Right ventricle myocardium superior (tissue), 1 donor: ENCODE measurements around the gene LMBRD1. TPM values are rescaled to one million over a fixed set of nuclear protein-coding genes. Genes with fewer than 3 reads are reported as not detected.
"Not testable (repeated sequence)": the region's sequence is repeated elsewhere in the genome, so short reads cannot be mapped to it uniquely, and the experiment has no call there.

Source experiments
- ATAC-seq: fragments of 200-7000 bp; cut with Tn5 transposase; one replicate; pipeline ENCODE4 v1.9.1; 2020; ENCODE audit warnings: mild to moderate bottlenecking; ENCODE audit not compliant: poor library complexity
- DNase-seq: peaks from one replicate; pipeline ENCODE4 v3.0.0-alpha.2; 2020
- intact Hi-C: fragments of 100-400 bp; cut with DNase I; formaldehyde crosslinking; loops from one replicate; pipeline ENCODE4 v1.11.2; 2022
- long read RNA-seq: library from polyadenylated mRNA; unstranded; transcript quantifications from one replicate; pipeline ENCODE4 v2.0.0, GENCODE V29; 2021
- total RNA-seq: library from RNA; stranded (reverse); fragmentation: NEBNext Ultra II Directional; extraction: Animal tissue kit (Norgen Biotek cat#: 25700); gene quantifications from one replicate; pipeline ENCODE4 v1.2.1, GENCODE V29; 2021
- donor health status: DM: no; HTN: yes; CAD: no; lungs with severe emphysema.

The LMBRD1 gene
- total RNA-seq: 46.3 TPM
- long read RNA-seq, transcript LMBRD1-202 (16 exons, 2,264 nt): major isoform, 98 of 105 reads
- long read RNA-seq, partial matches to known transcripts: 0 of 105 reads
- long read RNA-seq, other reads (novel, unspliced or antisense): 4 of 105 reads

DNA sequence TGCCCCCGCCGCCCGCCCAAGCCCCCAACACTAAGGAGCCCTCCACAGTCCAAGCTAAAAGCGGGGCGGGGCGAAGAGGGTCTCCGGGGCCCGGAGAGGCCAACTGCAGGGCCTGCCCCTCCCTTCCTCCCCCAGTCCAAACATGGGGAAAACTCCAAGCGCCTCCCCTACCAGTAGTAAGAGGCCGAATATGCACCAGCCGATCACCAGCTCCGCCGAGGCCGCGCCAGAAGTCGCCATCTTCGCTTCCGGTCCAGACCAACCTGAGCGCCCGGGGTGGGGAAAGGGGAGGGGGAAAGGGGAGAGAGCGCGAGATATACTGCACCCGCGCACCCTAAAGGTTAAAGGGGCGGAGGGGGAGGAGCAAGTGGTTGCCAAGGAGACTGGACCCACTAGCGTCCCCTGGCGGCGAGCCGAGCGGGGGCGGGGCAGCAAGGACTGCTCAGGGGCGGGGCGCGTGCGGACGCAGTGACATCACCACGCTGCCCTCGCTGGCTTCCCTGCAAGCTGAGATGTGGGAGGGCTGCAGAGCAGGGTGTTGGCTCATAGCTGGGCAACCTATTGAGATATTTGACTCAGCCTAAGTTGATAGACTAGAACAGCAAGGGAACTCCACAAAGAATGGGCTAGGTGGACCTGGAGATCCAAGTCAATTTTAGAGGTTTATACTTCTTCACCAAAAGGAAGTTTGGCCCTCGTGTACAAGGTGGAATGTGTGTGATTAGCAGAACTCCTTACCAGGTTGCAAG lies at the start of gene LMBRD1:
TSS of gene LMBRD1 (minus strand) at position 369 of the 749 bp plus-strand sequence. CDS start at position 240, 129 bp downstream.
- ATAC-seq: peak; percentile 97
- intact Hi-C loops: no loop called here
- DNase-seq: peak; percentile 99

GRCh38 chr6:69846312-69846711 lies 49.5 kb upstream of the LMBRD1 start:
- intact Hi-C loops: no loop called here
- ATAC-seq (no peak), DNase-seq (no peak)

DNA sequence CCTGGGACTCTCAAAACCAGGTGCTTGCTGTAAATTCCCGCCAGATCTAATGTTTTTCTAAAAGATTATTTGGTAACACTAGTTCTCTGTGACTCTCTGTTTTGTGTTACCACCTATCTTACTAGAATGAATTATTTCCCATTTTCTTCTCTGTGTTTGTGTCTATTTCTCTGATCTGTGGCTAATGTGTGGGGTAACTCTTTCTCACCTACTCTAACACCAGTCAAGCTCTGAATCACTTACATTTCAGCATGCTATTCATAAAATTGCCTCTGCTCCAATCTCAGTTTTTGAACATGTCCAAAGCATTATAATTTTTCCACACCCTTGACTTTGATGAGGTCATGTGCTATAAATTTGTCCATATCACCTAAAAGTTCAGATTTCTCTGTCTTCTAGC lies 46.4 kb upstream of the LMBRD1 start:
- ATAC-seq (no peak), DNase-seq (no peak)
- intact Hi-C loops: no loop called here

- ATAC-seq: no peak
- intact Hi-C loops: no loop called here
Measured at GRCh38 chr6:69841862-69842261, 45.1 kb upstream of the LMBRD1 start.

GRCh38 chr6:69835414-69836179 lies 38.8 kb upstream of the LMBRD1 start:
- ATAC-seq (peak; percentile 56), DNase-seq (no peak)
- intact Hi-C loops: loop anchor here (2.0 kb wide), 1 partner anchor 273 kb away; no protein-coding TSS in a partner anchor

More at GRCh38 chr6:69841862-69842261, 45.1 kb upstream of the LMBRD1 start:
- no peak for DNase-seq

DNA sequence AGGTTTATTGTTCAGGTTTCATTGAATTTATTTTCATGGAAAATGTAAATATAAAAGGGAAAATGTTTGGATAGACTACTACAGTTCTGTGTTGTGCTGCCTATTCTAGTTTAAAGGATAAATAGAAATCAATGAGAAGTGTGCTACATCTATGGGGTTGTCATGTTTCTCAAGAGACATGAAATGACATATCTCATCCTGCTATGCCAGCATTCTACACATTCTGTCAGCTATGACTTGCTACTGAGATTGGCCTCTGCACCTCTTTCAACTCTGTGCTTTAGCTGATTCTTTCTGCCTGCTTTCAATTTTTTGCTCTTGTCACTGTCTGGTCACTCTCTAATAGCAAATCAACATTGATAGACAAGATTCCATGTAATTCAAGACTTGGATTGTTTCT lies 35.7 kb upstream of the LMBRD1 start:
- DNase-seq (no peak), ATAC-seq (no peak)
- intact Hi-C loops: no loop called here

DNA sequence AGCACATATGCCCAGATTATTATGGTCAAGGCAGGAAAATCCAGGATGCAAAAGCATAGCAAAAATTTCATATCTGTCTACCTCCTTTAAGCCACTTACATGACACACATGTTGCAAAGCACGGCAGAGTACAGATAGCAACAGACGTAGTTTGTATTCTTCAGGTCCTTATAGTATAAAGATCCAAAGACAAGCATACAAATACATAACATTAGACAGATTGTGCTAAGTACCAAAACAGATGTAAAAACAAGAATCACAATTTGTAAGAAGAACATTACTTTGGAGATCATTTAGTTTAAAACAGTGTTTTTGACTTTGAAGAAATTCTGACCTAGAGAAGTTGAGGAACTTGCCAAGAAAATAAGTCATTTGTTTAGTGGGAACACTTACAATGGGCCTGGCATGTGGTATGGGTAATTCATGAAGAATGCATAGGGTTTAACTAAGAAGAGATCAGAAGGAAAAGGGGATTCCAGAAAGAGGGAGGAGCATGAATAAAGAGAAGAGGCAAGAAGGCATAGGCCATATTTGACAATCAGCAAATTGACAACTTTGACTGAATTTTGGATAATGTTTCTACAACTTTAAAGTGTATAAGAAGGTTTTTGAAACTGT lies 30.6 kb upstream of the LMBRD1 start:
- DNase-seq (no peak), ATAC-seq (no peak)
- intact Hi-C loops: no loop called here

DNA sequence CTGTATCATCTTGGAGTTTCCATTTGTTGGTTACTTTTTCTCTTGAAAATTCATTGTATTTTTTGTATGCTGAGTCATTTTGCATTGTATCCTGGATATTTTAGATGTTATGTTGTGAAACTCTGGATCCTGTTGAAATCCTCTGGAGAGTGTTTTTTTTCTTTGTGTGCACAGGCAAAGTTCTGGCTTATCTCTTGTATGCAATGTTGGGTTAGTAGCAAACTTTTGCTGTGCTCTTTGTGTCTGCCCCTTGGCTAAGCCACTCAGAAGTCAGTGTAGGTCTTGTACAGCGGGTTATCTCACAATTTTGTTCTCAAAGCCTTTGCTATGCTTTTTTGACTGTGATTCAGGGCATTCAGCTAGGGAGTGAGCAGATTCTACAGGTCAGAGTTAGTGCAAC lies 29.1 kb upstream of the LMBRD1 start:
- intact Hi-C loops: no loop called here
- no peak for DNase-seq
- no peak for ATAC-seq

- ATAC-seq, intact Hi-C loops, DNase-seq: not testable (repeated sequence)
Measured at GRCh38 chr6:69824355-69824754, 27.5 kb upstream of the LMBRD1 start.

- ATAC-seq (no peak), DNase-seq (no peak)
- intact Hi-C loops: no loop called here
Measured at GRCh38 chr6:69820438-69820837, 23.6 kb upstream of the LMBRD1 start.

- ATAC-seq: no peak
- DNase-seq: no peak
- intact Hi-C loops: no loop called here
Measured at GRCh38 chr6:69820018-69820417, 23.2 kb upstream of the LMBRD1 start.

DNA sequence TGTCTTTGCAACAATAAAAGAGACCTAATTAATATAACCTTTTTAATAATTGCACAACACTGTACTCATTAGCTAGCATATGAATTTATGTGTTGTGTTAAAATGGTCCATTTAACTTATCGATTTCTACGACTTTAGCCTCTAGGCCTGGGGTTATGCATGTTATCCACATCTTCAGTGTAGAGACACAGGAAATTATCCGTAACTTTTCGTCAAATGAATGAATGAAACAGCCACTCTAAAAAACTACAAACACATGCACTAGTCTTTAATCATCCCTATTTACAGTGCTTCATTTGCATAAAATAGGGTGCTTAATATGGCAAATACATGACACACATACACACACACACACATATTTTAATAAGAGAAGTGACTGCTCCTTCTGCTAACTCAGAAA lies 22.3 kb upstream of the LMBRD1 start:
- DNase-seq: no peak
- intact Hi-C loops: no loop called here
- ATAC-seq: no peak

DNA sequence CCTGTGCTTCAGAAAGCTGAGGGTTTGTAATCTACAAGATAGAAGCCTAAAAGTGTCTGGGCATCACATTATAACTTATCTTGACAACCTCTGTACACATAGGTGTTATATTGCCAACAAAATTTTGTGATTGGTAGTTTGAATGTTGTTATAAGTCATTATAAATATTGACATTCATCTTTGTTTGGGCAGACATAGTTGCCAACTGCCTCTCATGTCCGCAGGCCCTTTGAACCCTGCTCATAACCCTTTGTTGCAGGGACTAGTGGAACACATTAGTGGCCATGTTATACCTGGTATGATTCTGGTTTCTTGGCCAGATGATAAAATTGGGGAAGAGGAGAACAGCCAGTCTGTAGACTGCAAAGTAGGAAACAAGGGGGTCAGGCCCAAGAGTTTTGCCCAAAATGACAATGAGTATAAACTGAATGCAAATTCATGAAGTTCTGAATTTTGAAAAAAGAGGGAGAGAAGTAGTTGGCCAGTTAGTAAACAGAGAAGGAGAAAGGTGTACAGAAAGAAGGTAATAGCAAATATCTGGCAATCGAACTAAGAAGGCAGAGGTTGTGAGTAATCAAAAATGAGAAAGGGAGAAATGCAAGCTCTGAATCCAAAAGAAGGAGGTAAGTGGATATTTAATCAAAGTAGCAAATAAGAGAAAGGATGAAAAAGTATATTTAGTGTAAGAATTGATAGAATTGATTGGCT lies 21.6 kb upstream of the LMBRD1 start:
- ATAC-seq (no peak), DNase-seq (no peak)
- intact Hi-C loops: no loop called here

DNA sequence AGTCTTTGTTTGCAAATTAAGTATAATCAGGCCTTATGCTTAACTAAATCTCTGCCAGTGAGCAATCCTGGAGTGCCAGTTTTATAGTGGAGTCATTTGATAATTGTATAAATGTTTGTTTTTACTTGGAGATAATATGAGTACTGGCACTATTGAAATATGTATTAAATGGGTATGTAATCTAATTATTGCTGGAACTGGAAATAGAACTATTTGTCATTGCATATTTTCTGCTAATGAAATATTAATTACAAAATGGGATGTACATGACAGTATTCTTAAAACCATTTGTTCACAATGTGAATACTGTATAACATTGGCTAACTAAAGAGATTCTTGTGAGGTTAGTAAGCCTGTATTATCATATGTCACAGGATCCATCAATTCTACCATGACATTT lies 20.5 kb upstream of the LMBRD1 start:
- ATAC-seq (no peak), DNase-seq (no peak)
- intact Hi-C loops: no loop called here

GRCh38 chr6:69816569-69816968 lies 19.8 kb upstream of the LMBRD1 start:
- ATAC-seq (no peak), DNase-seq (no peak)
- intact Hi-C loops: no loop called here

DNA sequence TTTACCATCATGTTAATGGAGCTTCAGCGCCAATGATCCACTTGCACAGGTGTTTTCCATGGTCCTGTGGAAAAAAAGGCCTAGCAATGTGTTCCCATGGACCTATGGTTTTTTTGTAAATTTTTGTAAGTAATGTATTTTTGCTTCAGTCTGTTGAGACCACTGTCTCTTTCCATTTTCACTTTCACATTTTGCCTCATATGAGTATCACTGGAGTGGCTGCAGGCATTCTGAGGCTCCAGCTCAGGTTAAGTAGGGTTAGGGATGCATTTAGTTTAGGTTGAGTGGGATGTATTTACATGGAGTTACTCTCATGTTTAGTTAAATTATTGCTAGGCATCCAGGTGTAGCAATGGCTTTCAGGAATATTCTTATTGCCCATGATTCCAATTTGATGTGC lies 19.2 kb upstream of the LMBRD1 start:
- ATAC-seq: no peak
- intact Hi-C loops: no loop called here
- no peak for DNase-seq

DNA sequence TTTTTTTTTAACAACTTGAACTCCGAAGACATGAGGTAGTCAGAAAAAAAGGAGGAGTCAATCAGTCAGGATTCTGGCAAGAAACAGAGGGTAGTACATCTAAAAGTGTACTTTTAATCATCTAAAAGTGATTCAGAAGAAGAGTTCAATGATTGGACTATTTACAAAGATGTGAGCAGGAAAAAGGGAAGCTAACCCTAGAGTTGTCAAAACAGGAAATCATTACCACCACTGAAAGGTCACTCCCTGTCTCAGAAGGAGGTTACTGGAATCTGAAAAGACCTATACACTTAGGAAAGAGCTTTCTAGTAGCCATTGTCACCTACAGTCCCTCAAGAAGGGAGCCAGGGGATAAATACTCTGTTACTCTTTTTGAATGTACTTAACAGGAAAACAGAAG lies 16.7 kb upstream of the LMBRD1 start:
- ATAC-seq (peak; percentile 38), DNase-seq (no peak)
- intact Hi-C loops: no loop called here

DNA sequence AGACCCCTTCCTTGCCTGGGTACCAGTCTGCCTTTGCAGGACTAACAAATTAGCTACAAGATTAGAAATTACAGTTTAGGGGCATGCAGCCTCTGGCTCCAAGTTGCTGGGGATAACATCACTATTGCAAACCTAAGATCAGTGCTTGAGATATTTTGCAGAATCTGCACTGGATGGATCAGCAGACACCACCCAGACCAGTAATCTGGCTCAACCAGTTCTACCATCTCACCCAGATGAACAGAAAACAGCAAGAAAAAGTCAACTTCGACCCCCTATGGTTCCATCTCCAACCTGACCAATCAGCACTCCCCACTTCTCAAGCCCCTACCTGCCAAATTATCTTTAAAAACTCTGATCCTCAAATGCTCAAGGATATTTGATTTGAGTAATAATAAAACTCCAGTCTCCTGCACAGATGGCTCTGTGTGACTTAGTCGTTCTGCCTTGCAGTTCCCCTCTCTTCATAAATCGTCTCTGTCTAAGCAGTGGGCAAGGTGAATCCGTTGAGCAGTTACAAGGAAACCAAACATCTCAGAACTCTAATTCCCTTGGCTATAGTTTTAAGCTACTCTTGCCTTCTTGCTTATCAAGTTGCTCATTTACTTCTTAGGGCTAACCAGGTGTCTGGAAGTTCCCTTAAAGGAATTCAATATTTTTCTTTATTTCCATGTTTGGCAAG lies 16.1 kb upstream of the LMBRD1 start:
- no peak for ATAC-seq
- intact Hi-C loops: no loop called here
- no peak for DNase-seq
